Peyer's patch (tissue), 4 donors: ENCODE data around the gene ARL6IP4.

Experiments
- POLR2A ChIP-seq, 2 donors: fragments of 450-650 bp; IDR thresholded peaks; one replicate each; pipeline ENCODE4 v1.5.1; 2017; ENCODE audit warnings: antibody characterized with exemption in 2 of 2, mild to moderate bottlenecking in 2 of 2, moderate library complexity in 2 of 2
- TF ChIP-seq, protein P1 (sequence below), 6 experiments: fragments of 450-650 bp in 4 of 6; fragments of 200-600 bp in 2 of 6; sonication (generic) in 1 of 6; IDR thresholded peaks; one replicate each; pipeline ENCODE4 v1.5.1; 2017 to 2019; ENCODE audit warnings: antibody characterized with exemption in 6 of 6, mild to moderate bottlenecking in 3 of 6, moderate library complexity in 1 of 6

DNA sequence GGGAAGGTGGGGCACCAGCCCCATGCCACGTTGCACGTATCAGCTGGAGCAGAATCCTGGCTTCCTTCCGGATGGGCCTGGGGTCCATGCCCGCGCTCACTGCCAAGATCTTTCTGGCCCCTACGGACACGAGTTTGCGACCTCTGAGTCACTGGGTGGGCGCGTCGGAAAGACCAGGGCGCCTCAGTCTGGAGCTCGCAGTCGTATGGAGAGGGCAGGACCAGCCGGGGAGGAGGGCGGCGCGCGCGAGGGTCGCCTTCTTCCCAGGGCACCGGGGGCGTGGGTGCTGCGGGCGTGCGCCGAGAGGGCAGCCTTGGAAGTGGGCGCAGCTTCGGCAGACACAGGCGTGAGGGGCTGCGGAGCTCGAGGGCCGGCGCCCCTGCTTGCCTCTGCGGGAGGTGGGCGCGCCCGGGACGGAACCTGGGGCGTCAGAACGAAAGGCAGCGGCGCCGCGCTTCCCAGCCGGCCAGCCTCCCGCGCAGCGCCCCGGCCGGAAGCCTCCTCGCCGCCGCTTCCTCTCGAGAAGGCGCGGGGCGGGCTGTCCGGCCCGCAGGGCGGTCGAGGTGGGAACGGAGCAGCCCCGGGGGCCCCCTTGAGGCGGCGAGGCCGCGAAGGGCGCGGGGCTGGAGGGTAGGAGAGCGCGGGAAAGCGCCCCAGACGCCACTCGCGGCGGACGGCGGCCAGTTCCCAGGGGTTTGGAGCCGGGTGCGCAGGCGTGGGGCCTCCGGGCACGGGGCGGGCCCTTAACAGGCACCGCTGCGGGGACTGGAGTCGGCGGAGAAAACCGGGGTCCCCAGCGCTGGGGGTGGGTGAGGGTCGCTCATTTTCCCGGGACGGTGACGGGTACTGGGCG is at the start of gene ARL6IP4:
- TF ChIP-seq, protein P1, sequence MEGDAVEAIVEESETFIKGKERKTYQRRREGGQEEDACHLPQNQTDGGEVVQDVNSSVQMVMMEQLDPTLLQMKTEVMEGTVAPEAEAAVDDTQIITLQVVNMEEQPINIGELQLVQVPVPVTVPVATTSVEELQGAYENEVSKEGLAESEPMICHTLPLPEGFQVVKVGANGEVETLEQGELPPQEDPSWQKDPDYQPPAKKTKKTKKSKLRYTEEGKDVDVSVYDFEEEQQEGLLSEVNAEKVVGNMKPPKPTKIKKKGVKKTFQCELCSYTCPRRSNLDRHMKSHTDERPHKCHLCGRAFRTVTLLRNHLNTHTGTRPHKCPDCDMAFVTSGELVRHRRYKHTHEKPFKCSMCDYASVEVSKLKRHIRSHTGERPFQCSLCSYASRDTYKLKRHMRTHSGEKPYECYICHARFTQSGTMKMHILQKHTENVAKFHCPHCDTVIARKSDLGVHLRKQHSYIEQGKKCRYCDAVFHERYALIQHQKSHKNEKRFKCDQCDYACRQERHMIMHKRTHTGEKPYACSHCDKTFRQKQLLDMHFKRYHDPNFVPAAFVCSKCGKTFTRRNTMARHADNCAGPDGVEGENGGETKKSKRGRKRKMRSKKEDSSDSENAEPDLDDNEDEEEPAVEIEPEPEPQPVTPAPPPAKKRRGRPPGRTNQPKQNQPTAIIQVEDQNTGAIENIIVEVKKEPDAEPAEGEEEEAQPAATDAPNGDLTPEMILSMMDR (IDR thresholded peaks at IDR 0.05) = peak in 2 of 6 experiments; percentile 9 to 17
- peak; percentile 55 to 59 for TF ChIP-seq POLR2A (IDR thresholded peaks at IDR 0.05)
